ENCODE data around the gene CISD1. TPM values are rescaled to one million over a fixed set of nuclear protein-coding genes. Genes with fewer than 3 reads are reported as not detected.
A peak's percentile ranks its signal among the peaks of the same experiment; 100 is the strongest.
"Not testable (repeated sequence)": the region's sequence is repeated elsewhere in the genome, so short reads cannot be mapped to it uniquely, and the experiment has no call there.

CISD1 gene
- total and polyA plus RNA-seq, 2 experiments from 2014 or later, result 37.8 to 95.9 TPM

DNA sequence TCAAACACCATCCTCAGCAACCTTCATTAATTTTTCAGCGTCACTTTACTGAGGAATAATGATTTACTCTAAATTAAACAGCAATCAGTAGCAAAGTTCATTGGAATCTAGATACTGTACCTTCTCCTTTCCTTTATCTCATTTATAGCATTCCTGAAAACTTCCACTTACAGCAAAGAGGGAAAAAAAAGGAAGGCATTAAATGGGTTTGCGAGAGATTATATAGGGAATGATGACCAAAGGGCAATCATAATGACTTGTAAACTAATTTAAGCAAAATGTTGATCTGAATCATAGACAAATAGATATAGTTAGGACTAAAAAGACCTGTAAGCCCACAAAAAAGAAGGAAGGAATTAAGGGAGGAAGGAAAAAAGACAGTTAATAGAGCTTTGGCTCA, 43.3 kb upstream of the CISD1 start:
- Histone ChIP-seq H3K79me2 (no peaks in the 10 kb centered on the region), H3K4me3 (no peak overlapping the region), H3K9me2 (replicated peaks; ENCODE audit: insufficient read depth) (no peaks in the 10 kb centered on the region), H3K4me1 (ENCODE audit: insufficient read depth) (peaks cover 10% of the 10 kb centered on the region), H3K27ac (peak overlapping the region; percentile 5), H3K4me2 (peak overlapping the region; percentile 47), H2AFZ (no peak overlapping the region), H3K27me3 (no peaks in the 10 kb centered on the region), H3K9me3 (ENCODE audit: low read depth) (no peaks in the 10 kb centered on the region), H3K36me3 (replicated peaks; ENCODE audit: insufficient read depth, low read depth) (no peaks in the 10 kb centered on the region), H4K20me1 (ENCODE audit: insufficient read depth, poor library complexity, severe bottlenecking) (no peaks in the 10 kb centered on the region)
- WGBS (ENCODE audit: low lambda C conversion rate, missing lambda C conversion rate), result 70% methylated on average over 2 of the region's 2 CpGs
- TF ChIP-seq EZH2 (IDR thresholded peaks at IDR 0.05; ENCODE audit: borderline replicate concordance) (no peak), CTCF (IDR thresholded peaks at IDR 0.05; ENCODE audit: poor library complexity) (no peak), EZH2phosphoT487 (IDR thresholded peaks at IDR 0.05; ENCODE audit: low read depth, severe bottlenecking, unreplicated experiment) (no peak)
- no peak for DNase-seq (ENCODE audit: low spot score)

- H3K4me2 ChIP-seq; H3K36me3 ChIP-seq (replicated peaks; ENCODE audit: insufficient read depth, low read depth); H4K20me1 ChIP-seq (ENCODE audit: insufficient read depth, poor library complexity, severe bottlenecking); H3K27ac ChIP-seq; H2AFZ ChIP-seq; H3K9me3 ChIP-seq (ENCODE audit: low read depth); DNase-seq (ENCODE audit: low spot score); H3K9me2 ChIP-seq (replicated peaks; ENCODE audit: insufficient read depth); H3K4me3 ChIP-seq; H3K79me2 ChIP-seq; H3K27me3 ChIP-seq: not testable (repeated sequence)
- H3K4me1 ChIP-seq (ENCODE audit: insufficient read depth), result peaks cover 10% of the 10 kb centered on the region
- 90% methylated on average over 7 of the region's 7 CpGs for WGBS (ENCODE audit: low lambda C conversion rate, missing lambda C conversion rate)
Observed at GRCh38 chr10:58229856-58230255, 39.1 kb upstream of the CISD1 start.

DNA sequence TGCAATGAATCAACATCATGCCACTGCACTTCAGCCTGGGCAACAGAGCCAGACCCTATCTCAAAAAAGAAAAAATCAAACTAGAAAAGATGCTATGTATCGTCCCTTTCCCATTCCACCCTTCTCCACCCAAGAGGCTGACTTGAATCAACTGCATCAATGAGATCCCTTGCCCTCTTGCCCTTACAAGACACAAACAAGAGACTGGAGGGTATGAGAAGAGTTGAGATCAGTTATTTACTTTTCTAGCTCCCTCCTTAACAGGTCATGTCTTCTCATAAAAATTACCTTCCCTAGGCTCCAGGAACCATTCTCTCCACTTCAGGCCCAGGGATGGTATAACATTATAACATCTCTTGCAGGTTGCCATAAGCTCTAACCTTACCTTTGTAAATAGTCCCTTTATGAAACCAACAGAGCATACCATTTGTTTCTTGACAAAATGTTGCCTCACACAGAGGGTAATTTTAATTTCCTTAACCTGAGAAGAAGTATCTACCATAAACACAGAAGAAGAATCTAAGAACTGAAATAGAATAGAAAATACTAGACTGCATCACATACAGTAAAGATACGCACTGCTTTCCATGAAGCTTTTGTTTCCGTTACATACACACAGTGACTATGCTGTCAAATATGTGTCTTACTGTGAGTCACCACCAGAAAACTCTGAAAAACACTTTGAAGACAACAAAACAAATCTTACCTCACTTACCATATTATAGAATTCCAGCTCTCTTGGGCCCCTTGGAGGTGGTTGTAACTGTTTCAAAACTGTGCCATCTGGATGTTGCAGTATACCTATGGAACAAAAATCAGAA, 31.7 kb upstream of the CISD1 start:
- TF ChIP-seq EZH2phosphoT487 (IDR thresholded peaks at IDR 0.05; ENCODE audit: low read depth, severe bottlenecking, unreplicated experiment) (no peak), CTCF (IDR thresholded peaks at IDR 0.05; ENCODE audit: poor library complexity) (no peak), EZH2 (IDR thresholded peaks at IDR 0.05; ENCODE audit: borderline replicate concordance) (no peak)
- H3K4me1 ChIP-seq (ENCODE audit: insufficient read depth), result no peaks in the 10 kb centered on the region
- H2AFZ ChIP-seq, result no peak overlapping the region
- H3K79me2 ChIP-seq, result peaks cover 51% of the 10 kb centered on the region
- no peaks in the 10 kb centered on the region for H4K20me1 ChIP-seq (ENCODE audit: insufficient read depth, poor library complexity, severe bottlenecking)
- DNase-seq (ENCODE audit: low spot score), result no peak
- H3K4me3 ChIP-seq, result no peak overlapping the region
- no peaks in the 10 kb centered on the region for H3K36me3 ChIP-seq (replicated peaks; ENCODE audit: insufficient read depth, low read depth)
- WGBS (ENCODE audit: low lambda C conversion rate, missing lambda C conversion rate), result 83% methylated on average over 3 of the region's 3 CpGs
- no peak overlapping the region for H3K4me2 ChIP-seq
- no peaks in the 10 kb centered on the region for H3K9me2 ChIP-seq (replicated peaks; ENCODE audit: insufficient read depth)
- no peak overlapping the region for H3K27ac ChIP-seq
- H3K27me3 ChIP-seq, result no peaks in the 10 kb centered on the region
- no peaks in the 10 kb centered on the region for H3K9me3 ChIP-seq (ENCODE audit: low read depth)

DNA sequence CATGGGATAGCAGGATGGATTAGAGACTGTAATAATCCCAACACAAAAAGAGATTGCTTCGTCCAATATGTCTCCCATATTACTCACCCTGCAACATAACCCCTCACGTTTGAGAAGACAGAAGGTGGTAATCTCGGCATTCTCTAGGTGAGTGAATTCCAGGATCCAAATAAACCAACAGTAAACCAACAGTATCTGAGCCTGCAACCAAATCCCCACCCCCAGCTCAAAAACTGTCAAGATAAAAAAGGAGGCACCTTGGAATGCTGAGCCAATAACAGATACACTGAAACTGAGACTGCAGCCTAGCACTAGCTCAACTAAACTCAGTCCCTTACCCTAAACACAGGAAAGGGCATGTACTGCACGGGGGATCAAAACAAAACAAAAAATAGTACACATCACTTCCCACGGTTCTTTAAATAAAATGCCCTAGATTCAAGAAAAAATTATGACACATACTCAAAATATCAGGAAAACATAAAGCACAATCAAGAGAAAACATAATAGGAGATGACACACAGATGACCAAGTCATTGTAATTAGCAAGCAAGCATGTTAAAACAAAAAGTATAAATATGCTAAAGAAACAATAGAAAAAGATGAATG, 29.3 kb upstream of the CISD1 start:
- DNase-seq (ENCODE audit: low spot score), result no peak
- H3K27ac ChIP-seq, result no peak overlapping the region
- H3K36me3 ChIP-seq (replicated peaks; ENCODE audit: insufficient read depth, low read depth), result no peaks in the 10 kb centered on the region
- peaks cover 54% of the 10 kb centered on the region for H3K79me2 ChIP-seq
- no peak overlapping the region for H3K4me3 ChIP-seq
- no peaks in the 10 kb centered on the region for H4K20me1 ChIP-seq (ENCODE audit: insufficient read depth, poor library complexity, severe bottlenecking)
- no peaks in the 10 kb centered on the region for H3K9me3 ChIP-seq (ENCODE audit: low read depth)
- H3K4me1 ChIP-seq (ENCODE audit: insufficient read depth), result no peaks in the 10 kb centered on the region
- no peaks in the 10 kb centered on the region for H3K27me3 ChIP-seq
- no peak overlapping the region for H3K4me2 ChIP-seq
- no peaks in the 10 kb centered on the region for H3K9me2 ChIP-seq (replicated peaks; ENCODE audit: insufficient read depth)
- TF ChIP-seq EZH2 (IDR thresholded peaks at IDR 0.05; ENCODE audit: borderline replicate concordance) (no peak), CTCF (IDR thresholded peaks at IDR 0.05; ENCODE audit: poor library complexity) (no peak), EZH2phosphoT487 (IDR thresholded peaks at IDR 0.05; ENCODE audit: low read depth, severe bottlenecking, unreplicated experiment) (no peak)
- H2AFZ ChIP-seq, result no peak overlapping the region
- 66% methylated on average over 5 of the region's 5 CpGs for WGBS (ENCODE audit: low lambda C conversion rate, missing lambda C conversion rate)

Measured in hepatocyte (in vitro differentiated cells).